Left hindlimb (tissue), 1 donor: ENCODE measurements around the gene ZNF367.

Experiments used
- DNase-seq: peaks from one replicate; pipeline ENCODE4 v3.0.0-alpha.2; 2018

ZNF367 gene

GRCh38 chr9:96436456-96437126, 18.4 kb upstream of the ZNF367 start:
- no peak for DNase-seq

GRCh38 chr9:96436063-96436455, 17.9 kb upstream of the ZNF367 start:
- no peak for DNase-seq

DNA sequence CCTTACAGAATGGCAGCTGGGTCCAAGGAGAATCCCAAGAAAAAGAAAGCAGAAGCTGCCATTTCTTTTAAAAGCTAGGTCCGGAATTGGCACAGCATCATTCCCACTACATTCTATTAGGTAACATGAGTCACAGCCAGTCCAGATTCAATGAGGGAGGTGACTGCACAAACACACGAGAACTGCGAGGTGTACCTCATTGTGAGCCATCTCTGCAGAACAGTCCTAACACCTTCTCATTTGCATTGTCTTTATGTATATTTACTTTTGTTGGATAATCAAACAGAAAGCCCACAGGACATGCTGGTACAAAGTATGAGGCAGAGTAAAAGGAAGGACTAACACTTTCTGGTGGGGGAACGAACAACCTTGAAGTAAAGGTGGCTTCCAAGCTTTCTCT, 17.2 kb upstream of the ZNF367 start:
- DNase-seq, result no peak

DNA sequence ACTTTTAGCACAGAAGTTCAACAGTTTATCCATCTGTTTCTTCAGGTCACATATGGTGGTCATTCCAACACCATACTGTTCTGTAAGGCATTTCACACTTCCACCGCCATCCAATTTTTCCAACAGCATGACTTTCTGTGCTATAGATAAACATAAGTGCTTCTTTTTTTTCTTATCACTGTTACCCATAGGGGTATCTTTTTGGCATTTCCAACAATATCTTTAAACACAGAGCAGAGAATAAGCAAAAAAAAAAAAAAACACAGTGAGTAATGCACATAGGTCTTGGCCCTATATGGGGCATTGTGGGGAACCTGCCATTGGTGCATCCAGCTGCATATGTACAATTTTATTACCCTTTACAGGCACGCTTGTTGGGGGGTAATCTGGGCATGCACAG, 12.2 kb upstream of the ZNF367 start:
- no peak for DNase-seq

- DNase-seq, result no peak
Measured at GRCh38 chr9:96429732-96430131, 11.6 kb upstream of the ZNF367 start.

DNA sequence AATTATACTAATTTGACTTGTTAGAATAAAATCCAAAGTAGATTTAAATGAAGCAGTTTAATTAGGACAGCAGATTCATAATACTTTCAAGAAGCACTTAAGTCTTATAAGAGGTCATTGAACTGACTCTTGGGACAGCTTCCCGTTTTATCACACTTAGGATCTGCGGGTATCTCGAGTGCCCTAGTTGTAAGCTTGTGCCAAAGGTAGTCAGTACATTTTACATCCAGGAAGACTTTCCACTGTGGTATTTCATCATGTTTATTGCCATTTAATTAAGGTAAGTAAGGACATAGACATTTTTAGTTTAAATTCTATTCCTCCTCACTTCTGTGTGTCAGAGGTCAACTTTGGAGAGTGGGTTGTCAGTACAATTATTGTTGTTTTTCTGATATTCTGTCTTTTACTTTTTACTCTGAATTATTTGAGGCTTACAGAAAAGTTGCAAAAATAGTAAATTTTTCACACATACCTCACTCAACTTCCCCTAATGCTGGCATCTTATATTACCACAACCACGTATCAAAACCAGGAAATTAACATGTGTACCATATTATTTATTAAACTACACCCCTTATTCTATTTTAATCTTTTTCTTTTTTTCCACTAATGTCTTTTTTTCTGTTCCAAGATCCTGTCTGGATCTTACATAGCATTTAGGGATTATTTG, 7.5 kb upstream of the ZNF367 start:
- DNase-seq, result no peak

DNA sequence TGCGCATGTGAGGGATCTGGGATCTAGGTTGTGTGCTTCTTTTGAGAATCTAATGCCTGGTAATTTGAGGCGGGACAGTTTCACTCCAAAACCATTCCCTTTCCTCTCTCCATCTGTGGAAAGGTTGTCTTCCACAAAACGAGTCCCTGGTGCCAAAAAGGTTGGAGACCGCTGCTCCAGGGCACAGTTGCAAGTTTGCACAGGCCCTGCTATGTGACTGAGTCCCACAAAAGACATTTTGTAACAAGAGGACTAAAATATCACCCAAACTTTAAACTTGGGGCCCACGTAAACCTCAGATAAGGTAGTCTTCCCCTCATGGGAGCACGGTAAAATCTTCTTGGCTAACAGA, 5.8 kb upstream of the ZNF367 start:
- DNase-seq, result no peak

GRCh38 chr9:96423322-96423984, 5.3 kb upstream of the ZNF367 start:
- no peak for DNase-seq

GRCh38 chr9:96420468-96421219, 2.5 kb upstream of the ZNF367 start:
- DNase-seq, result no peak

- DNase-seq, result no peak
Measured at GRCh38 chr9:96419691-96419969, 1.5 kb upstream of the ZNF367 start.

GRCh38 chr9:96418920-96419690, 935 bp upstream of the ZNF367 start:
- DNase-seq, result peak; percentile 83

DNA sequence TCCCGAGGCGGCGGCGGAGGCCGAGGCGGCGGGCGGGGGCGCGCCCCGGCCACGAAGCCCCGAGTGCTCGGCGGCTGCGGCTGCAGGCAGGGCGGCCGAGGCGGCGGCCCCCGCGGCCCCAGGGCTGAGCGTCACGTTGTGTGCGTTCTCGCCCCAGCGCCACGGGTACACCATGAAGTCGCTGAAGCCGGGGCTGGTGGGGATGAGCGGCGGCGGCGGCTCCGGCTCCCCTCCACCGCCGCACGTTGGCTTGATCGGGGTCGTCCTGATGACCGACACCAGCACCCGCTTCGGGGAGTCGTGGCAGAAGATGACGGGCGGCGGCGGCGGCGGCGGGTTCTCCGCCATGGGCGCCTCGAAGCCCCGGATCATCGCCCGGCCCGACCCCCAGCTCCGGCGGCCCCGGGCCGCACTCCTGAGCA, 498 bp downstream of the ZNF367 start:
- peak; percentile 45 for DNase-seq

DNA sequence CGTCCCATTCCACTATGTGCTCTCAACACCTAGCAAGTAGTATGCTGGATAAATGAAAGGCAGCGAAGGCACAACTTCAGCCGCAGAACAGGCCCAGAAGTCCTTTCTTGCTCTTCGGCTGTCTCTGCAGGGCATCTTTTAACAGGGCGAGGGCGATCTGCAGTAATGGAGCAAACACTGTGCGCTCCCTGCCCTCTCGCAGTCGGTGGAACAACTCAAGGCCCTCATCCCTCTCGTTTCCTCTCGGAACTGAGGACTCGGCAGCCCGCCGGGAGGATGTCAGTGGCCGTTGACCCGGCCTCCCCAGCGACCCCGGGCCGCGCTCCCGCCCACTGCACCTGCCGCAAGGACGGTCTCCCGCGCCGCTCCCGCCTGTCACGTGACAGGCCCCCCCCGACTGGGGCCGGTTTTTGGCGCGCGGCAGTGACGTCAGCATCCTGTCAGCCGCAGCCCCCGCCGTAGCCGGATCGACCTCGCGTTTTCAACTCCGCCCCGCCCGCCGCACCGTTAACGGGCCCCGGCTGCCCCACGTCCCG, 1.1 kb downstream of the ZNF367 start:
- DNase-seq, result peak; percentile 93

GRCh38 chr9:96413302-96414221, 4.6 kb downstream of the ZNF367 start:
- no peak for DNase-seq

- DNase-seq, result no peak
Measured at GRCh38 chr9:96412174-96412913, 5.8 kb downstream of the ZNF367 start.

GRCh38 chr9:96411129-96411838, 6.9 kb downstream of the ZNF367 start:
- DNase-seq, result no peak

DNA sequence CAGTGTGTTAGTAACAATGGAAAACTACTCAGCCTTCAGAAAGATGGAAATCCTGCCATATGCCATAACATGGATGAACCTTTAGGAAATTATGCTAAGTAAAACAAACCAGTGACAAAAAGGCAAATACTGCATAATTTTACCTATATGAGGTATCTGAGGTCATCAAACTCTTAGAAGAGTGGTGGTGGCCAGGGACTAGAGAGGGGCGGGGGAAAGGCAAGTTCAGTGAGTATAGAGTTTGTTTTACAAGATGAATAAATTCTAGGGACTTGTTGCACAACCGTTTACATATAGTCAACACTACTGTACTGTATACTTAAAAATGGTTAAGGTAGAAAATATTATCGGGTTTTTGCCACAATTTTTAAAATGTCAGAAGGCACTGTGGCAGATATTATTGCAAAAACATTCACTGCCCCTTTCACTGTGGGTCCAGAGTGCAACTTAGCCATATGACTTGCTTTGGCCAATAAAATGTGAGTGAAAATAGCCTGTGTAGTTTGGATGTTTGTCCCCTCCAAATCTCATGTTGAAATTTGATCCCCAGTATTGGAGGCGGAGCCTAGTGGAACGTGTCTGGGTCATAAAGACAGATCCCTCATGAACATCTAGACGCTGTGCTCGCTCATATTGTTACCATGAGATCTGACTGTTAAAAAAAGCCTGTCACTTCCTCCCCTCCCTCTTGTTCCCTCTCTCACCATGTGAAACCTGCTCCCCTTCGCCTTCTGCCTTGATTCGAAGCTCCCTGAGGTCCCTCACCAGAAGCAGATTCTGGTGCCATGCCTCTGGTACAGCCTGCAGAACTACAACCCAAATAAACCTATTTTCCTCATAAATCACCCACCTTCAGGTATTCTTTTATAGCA, 9.5 kb downstream of the ZNF367 start:
- DNase-seq, result no peak

DNA sequence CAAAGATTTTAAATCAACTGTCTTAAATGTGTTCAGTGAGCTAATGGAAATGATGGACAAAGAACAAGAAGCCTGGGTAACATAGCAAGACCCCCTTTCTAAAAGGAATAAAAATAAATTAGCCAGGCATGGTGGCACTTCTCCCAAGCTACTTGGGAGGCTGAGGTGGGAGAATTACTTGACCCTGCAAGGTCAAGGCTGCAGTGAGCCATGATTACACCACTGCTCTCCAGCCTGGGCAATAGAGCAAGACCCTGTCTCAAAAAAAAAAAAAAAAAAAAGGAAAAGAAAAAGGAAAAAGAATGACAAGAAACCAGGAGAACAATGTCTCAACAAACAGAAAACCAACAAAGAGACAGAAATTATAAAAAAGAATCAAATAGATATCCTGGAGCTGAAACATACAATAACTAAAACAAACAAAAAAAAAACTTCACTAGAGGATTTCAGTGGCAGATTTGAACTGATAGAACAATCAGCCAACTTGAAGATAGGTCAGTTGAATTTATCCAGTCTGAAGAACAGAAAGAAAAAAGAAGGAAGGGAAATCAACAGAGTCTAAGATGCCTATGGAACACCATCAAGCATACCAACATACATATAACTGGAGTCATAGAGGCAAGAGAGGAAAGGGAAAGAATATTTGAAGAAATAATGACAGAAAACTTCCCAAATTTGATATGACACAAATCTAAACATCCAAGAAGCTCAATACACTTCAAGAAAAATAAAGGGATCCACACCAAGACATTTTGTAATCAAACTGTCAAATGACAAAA, 17.8 kb downstream of the ZNF367 start:
- DNase-seq, result no peak

- no peak for DNase-seq
Measured at GRCh38 chr9:96399325-96399633, 18.9 kb downstream of the ZNF367 start.
